Prostate gland (tissue), 2 donors: ENCODE results near the gene BTBD9.

Experiments used
- POLR2AphosphoS5 ChIP-seq: sonication (generic); formaldehyde crosslinking; IDR thresholded peaks from one replicate; pipeline ENCODE4 v1.6.1; 2017; ENCODE audit warnings: antibody characterized with exemption
- TF ChIP-seq, protein P1 (sequence below), 4 experiments: fragments of 200-600 bp in 2 of 4; fragments of 450-650 bp in 2 of 4; sonication (generic) in 2 of 4; IDR thresholded peaks; 1 replicate in 3 of 4; 2 replicates in 1 of 4; pipeline ENCODE4 v1.5.1; 2016 to 2019; ENCODE audit warnings: antibody characterized with exemption in 4 of 4, mild to moderate bottlenecking in 2 of 4, moderate library complexity in 2 of 4

DNA sequence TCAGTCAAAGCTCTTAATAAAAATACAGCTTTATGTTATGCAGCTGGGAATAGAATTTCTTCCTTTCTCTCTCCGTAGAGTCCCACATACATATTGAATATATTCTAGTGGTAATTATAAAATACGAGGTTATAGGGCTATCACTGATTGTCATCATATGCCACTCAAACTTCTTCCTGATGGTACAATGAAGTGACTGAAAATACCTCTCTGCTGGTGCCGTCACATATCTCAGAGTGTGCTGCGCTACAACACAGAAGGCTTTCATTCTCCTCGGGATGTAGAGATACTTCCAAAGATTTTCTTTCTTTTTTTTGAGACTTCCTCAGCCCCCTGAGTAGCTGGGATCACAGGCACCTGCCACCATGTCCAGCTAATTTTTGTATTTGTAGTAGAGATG, 249.9 kb downstream of the BTBD9 start:
- TF ChIP-seq POLR2AphosphoS5: no peak
- TF ChIP-seq, protein P1, sequence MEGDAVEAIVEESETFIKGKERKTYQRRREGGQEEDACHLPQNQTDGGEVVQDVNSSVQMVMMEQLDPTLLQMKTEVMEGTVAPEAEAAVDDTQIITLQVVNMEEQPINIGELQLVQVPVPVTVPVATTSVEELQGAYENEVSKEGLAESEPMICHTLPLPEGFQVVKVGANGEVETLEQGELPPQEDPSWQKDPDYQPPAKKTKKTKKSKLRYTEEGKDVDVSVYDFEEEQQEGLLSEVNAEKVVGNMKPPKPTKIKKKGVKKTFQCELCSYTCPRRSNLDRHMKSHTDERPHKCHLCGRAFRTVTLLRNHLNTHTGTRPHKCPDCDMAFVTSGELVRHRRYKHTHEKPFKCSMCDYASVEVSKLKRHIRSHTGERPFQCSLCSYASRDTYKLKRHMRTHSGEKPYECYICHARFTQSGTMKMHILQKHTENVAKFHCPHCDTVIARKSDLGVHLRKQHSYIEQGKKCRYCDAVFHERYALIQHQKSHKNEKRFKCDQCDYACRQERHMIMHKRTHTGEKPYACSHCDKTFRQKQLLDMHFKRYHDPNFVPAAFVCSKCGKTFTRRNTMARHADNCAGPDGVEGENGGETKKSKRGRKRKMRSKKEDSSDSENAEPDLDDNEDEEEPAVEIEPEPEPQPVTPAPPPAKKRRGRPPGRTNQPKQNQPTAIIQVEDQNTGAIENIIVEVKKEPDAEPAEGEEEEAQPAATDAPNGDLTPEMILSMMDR (IDR thresholded peaks at IDR 0.05): no peak
